ENCODE data around the gene FABP1. TPM values are rescaled to one million over a fixed set of nuclear protein-coding genes. Genes with fewer than 3 reads are reported as not detected.

FABP1 gene
- total RNA-seq, 2 donors from 2014 or later: not detected

- Histone ChIP-seq H3K9me3 (no peaks in the 10 kb centered on the region), H3K36me3 (no peaks in the 10 kb centered on the region), H3K4me1 (ENCODE audit: control insufficient read depth in 1 of 2, low read depth in 2 of 2) (no peaks in the 10 kb centered on the region), H3K4me3 (no peak overlapping the region), H3K27me3 (replicated peaks; ENCODE audit: insufficient read depth) (no peaks in the 10 kb centered on the region), H3K27ac (no peak overlapping the region)
- DNase-seq (ENCODE audit: low spot score) (no peak), ATAC-seq (ENCODE audit: insufficient number of reproducible peaks, low FRiP score, low read depth) (no peak)
- TF ChIP-seq CTCF (IDR thresholded peaks at IDR 0.05): no peak
These were observed 11.4 kb upstream of the FABP1 start for GRCh38 chr2:88139203-88139702.

- Histone ChIP-seq H3K36me3 (no peaks in the 10 kb centered on the region), H3K4me3 (no peak overlapping the region), H3K9me3 (no peaks in the 10 kb centered on the region), H3K4me1 (ENCODE audit: control insufficient read depth in 1 of 2, low read depth in 2 of 2) (no peaks in the 10 kb centered on the region), H3K27ac (no peak overlapping the region), H3K27me3 (replicated peaks; ENCODE audit: insufficient read depth) (no peaks in the 10 kb centered on the region)
- TF ChIP-seq CTCF (IDR thresholded peaks at IDR 0.05): no peak
- ATAC-seq (ENCODE audit: insufficient number of reproducible peaks, low FRiP score, low read depth) (no peak), DNase-seq (ENCODE audit: low spot score) (no peak)
These were observed 10.0 kb upstream of the FABP1 start for GRCh38 chr2:88137833-88138232.

GRCh38 chr2:88136817-88137216, 9.0 kb upstream of the FABP1 start:
- H3K4me1 ChIP-seq (ENCODE audit: control insufficient read depth in 1 of 2, low read depth in 2 of 2): no peaks in the 10 kb centered on the region
- DNase-seq (ENCODE audit: low spot score) (no peak), ATAC-seq (ENCODE audit: insufficient number of reproducible peaks, low FRiP score, low read depth) (no peak)
- H3K36me3 ChIP-seq: no peaks in the 10 kb centered on the region
- no peaks in the 10 kb centered on the region for H3K9me3 ChIP-seq
- TF ChIP-seq CTCF (IDR thresholded peaks at IDR 0.05): no peak
- no peak overlapping the region for H3K27ac ChIP-seq
- H3K4me3 ChIP-seq: no peak overlapping the region
- H3K27me3 ChIP-seq (replicated peaks; ENCODE audit: insufficient read depth): no peaks in the 10 kb centered on the region

GRCh38 chr2:88133875-88134274, 6.0 kb upstream of the FABP1 start:
- no peak overlapping the region for H3K27ac ChIP-seq
- H3K36me3 ChIP-seq: no peaks in the 10 kb centered on the region
- TF ChIP-seq CTCF (IDR thresholded peaks at IDR 0.05): no peak

GRCh38 chr2:88131999-88132368, 4.1 kb upstream of the FABP1 start:
- H3K36me3 ChIP-seq: no peaks in the 10 kb centered on the region
- H3K27ac ChIP-seq: no peak overlapping the region
- TF ChIP-seq CTCF (IDR thresholded peaks at IDR 0.05): no peak
- no peak for ATAC-seq (ENCODE audit: insufficient number of reproducible peaks, low FRiP score, low read depth)
- no peak for DNase-seq (ENCODE audit: low spot score)
- no peak overlapping the region for H3K4me3 ChIP-seq
- no peaks in the 10 kb centered on the region for H3K27me3 ChIP-seq (replicated peaks; ENCODE audit: insufficient read depth)
- H3K4me1 ChIP-seq (ENCODE audit: control insufficient read depth in 1 of 2, low read depth in 2 of 2): no peaks in the 10 kb centered on the region
- H3K9me3 ChIP-seq: no peaks in the 10 kb centered on the region

More at GRCh38 chr2:88133875-88134274, 6.0 kb upstream of the FABP1 start:
- Histone ChIP-seq H3K4me3 (no peak overlapping the region), H3K4me1 (ENCODE audit: control insufficient read depth in 1 of 2, low read depth in 2 of 2) (no peaks in the 10 kb centered on the region), H3K27me3 (replicated peaks; ENCODE audit: insufficient read depth) (no peaks in the 10 kb centered on the region), H3K9me3 (no peaks in the 10 kb centered on the region)
- no peak for ATAC-seq (ENCODE audit: insufficient number of reproducible peaks, low FRiP score, low read depth)
- no peak for DNase-seq (ENCODE audit: low spot score)

Data from thoracic aorta (tissue), 2 donors.